ACC112 (cell line): ENCODE results near the gene TNS1.

ENCODE experiments used
- H2AFZ ChIP-seq: fragments of 200-600 bp; sonication (generic); one replicate; pipeline ENCODE4 v1.6.0; 2017; ENCODE audit warnings: antibody characterized with exemption, low read length; ENCODE audit not compliant: unreplicated experiment
- H3K27ac ChIP-seq: fragments of 200-600 bp; sonication (generic); 2 replicates; pipeline ENCODE4 v1.5.1; 2014; ENCODE audit warnings: low read depth, mild to moderate bottlenecking, antibody characterized with exemption, low read length, moderate library complexity
- H3K27me3 ChIP-seq: fragments of 200-600 bp; sonication (generic); 2 replicates; pipeline ENCODE4 v1.6.1; 2014; ENCODE audit warnings: mild to moderate bottlenecking, antibody characterized with exemption, low read length, moderate library complexity, mixed read lengths; ENCODE audit not compliant: insufficient read depth
- H3K36me3 ChIP-seq: fragments of 200-600 bp; sonication (generic); 2 replicates; pipeline ENCODE4 v1.6.1; 2016; ENCODE audit warnings: mild to moderate bottlenecking, antibody characterized with exemption, low read length, moderate library complexity, mixed read lengths; ENCODE audit not compliant: insufficient read depth
- H3K4me1 ChIP-seq: fragments of 200-600 bp; sonication (generic); one replicate; pipeline ENCODE4 v1.6.1; 2016; ENCODE audit warnings: low read length, mixed read lengths; ENCODE audit not compliant: insufficient read depth, unreplicated experiment, control insufficient read depth
- H3K4me3 ChIP-seq: fragments of 200-600 bp; sonication (generic); 2 replicates; pipeline ENCODE4 v1.5.1; 2014; ENCODE audit warnings: mild to moderate bottlenecking, low read depth, low read length
- H3K79me2 ChIP-seq: fragments of 200-600 bp; sonication (generic); one replicate; pipeline ENCODE4 v1.6.0; 2016; ENCODE audit warnings: low read length; ENCODE audit not compliant: control insufficient read depth, unreplicated experiment, insufficient read depth

TNS1 gene

GRCh38 chr2:218013289-218013688 lies 10.5 kb upstream of the TNS1 start:
- Histone ChIP-seq H3K79me2 (no peaks in the 10 kb centered on the region), H2AFZ (no peak overlapping the region), H3K27ac (no peak overlapping the region), H3K27me3 (no peaks in the 10 kb centered on the region), H3K36me3 (no peaks in the 10 kb centered on the region), H3K4me3 (no peak overlapping the region), H3K4me1 (peaks cover 4% of the 10 kb centered on the region)

DNA sequence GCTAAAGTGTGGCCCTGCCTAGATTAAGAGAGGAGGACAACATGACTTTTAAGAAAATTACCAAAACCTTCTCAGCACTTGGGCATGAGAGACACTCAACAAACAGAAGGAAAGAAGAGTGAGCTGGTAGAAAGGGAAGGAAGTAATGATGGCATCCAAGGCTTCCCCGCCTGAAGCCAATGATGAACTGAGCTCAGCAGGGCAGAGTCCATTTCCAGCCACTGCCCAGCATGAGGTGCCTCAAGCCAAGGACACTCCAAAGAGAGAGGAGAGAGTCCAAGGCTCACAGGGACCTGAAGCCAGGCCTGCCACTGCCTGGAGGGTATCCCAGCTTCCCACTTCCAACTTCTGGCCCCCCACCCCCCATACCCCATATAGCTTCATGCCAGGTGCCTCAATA lies 9.5 kb upstream of the TNS1 start:
- Histone ChIP-seq H3K4me3 (no peak overlapping the region), H3K36me3 (no peaks in the 10 kb centered on the region), H3K4me1 (peaks cover 11% of the 10 kb centered on the region), H3K27ac (no peak overlapping the region), H3K27me3 (no peaks in the 10 kb centered on the region), H3K79me2 (no peaks in the 10 kb centered on the region), H2AFZ (no peak overlapping the region)

DNA sequence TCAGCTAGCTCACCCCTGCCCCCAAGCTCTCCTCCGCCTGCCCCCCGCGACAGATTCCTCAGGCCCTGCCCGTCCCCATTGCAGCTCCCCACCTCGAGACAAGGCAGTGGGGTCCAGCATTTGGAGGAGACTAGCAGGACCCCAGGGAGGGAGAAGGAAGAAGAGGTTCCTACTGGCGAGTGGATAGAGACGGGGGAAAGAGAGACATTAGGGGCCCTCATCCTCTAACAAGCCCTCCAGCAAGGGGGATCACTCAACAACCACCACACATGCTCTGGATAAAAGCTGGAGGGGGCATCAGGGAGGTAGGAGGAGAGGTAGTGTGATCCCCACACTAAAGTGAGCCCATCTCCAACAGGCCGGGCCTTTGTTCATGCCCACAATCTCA lies 8.9 kb upstream of the TNS1 start:
- no peak overlapping the region for H2AFZ ChIP-seq
- no peak overlapping the region for H3K4me3 ChIP-seq
- H3K27me3 ChIP-seq: no peaks in the 10 kb centered on the region
- H3K27ac ChIP-seq: no peak overlapping the region
- H3K4me1 ChIP-seq: peaks cover 16% of the 10 kb centered on the region
- no peaks in the 10 kb centered on the region for H3K79me2 ChIP-seq
- H3K36me3 ChIP-seq: no peaks in the 10 kb centered on the region

DNA sequence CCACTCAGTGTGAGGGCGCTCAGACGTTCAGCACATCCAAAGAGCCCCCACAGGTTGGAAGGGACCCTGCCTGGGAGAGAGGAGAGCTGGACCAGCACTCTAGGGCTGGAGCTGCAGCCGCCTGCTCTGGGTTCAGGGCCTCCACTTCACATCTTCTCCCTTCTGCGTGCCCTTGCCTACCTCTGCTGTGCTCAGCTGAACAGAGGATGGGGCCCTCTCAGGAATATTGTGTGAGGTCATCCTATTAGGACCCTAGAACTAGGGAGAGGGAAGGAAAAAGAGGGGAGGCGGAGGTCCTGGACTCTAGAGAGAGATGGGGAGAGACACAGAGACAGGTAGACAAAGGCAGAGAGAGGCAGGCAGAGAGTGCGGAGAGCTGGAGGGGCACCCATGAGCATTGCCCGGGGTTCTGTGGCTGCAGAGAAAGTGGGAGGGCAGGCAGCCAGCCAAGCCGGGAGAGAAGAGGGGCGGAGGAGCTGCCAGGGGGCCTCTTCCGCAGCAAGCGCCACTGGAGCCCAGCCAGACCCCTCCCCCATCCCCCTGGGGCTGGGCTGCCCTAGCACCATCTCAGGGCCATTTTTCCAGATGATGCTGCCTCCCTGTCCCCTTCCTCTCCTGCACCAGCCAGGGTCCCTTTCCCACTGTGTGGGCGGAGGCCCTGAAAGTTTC lies 8.3 kb upstream of the TNS1 start:
- no peaks in the 10 kb centered on the region for H3K36me3 ChIP-seq
- H2AFZ ChIP-seq: no peak overlapping the region
- H3K27me3 ChIP-seq: no peaks in the 10 kb centered on the region
- H3K79me2 ChIP-seq: no peaks in the 10 kb centered on the region
- H3K4me3 ChIP-seq: no peak overlapping the region; the same call in 1 of the 2 replicates
- peaks cover 22% of the 10 kb centered on the region for H3K4me1 ChIP-seq
- no peak overlapping the region for H3K27ac ChIP-seq

- H3K79me2 ChIP-seq: no peaks in the 10 kb centered on the region
- no peaks in the 10 kb centered on the region for H3K36me3 ChIP-seq
- H3K4me1 ChIP-seq: peaks cover 29% of the 10 kb centered on the region
- peak overlapping the region; percentile 78 for H3K4me3 ChIP-seq
- H3K27ac ChIP-seq: no peak overlapping the region
- peak overlapping the region; percentile 64 for H2AFZ ChIP-seq
- H3K27me3 ChIP-seq: no peaks in the 10 kb centered on the region
These were observed 7.6 kb upstream of the TNS1 start for GRCh38 chr2:218010140-218010983.

DNA sequence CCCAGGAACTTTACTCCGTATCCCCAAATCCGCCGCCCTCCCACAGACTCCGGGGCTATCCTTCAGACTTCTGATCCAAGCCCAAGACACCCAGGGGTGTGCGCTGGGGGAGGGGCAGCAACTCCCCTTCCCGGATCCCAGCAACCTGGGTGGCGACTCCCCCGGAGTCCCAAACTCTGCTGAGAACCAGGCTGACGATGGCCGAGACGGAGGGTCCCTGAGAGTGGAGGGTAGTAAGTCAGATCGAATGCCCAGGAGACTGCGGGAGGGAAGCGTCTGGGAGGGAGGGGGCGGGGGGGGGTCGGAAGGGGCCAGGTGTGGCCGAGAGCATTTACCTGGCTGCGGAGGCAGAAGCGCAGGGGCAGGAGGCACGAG lies 7.0 kb upstream of the TNS1 start:
- Histone ChIP-seq H3K27ac (no peak overlapping the region), H3K79me2 (no peaks in the 10 kb centered on the region), H2AFZ (peak overlapping the region; percentile 64)

DNA sequence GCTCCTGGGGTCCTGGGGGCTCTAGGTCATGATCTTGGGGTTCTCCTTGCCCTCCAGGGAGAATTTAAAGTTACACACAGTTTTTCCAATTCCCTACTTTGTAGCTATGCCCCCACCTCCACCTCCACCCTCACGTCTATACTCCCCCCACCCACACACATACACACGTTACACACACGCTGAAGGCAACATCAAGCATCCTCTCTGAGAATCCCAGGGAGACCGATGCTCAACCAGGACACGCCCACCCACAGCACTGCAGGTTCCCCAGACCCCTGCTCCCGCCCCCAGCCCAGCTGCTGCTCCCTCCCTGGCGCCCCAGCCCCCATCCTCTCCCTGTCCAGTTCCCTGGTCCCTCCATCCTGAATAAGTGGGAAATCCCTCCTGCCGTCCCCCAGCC lies 6.4 kb upstream of the TNS1 start:
- Histone ChIP-seq H3K27ac (no peak overlapping the region), H3K27me3 (no peaks in the 10 kb centered on the region), H3K4me1 (peaks cover 39% of the 10 kb centered on the region), H3K79me2 (no peaks in the 10 kb centered on the region), H3K36me3 (no peaks in the 10 kb centered on the region), H3K4me3 (peak overlapping the region; percentile 78), H2AFZ (no peak overlapping the region)

More for the DNA sequence above, 7.0 kb upstream of the TNS1 start:
- Histone ChIP-seq H3K36me3 (no peaks in the 10 kb centered on the region), H3K27me3 (no peaks in the 10 kb centered on the region), H3K4me1 (peaks cover 34% of the 10 kb centered on the region), H3K4me3 (peak overlapping the region; percentile 78)

DNA sequence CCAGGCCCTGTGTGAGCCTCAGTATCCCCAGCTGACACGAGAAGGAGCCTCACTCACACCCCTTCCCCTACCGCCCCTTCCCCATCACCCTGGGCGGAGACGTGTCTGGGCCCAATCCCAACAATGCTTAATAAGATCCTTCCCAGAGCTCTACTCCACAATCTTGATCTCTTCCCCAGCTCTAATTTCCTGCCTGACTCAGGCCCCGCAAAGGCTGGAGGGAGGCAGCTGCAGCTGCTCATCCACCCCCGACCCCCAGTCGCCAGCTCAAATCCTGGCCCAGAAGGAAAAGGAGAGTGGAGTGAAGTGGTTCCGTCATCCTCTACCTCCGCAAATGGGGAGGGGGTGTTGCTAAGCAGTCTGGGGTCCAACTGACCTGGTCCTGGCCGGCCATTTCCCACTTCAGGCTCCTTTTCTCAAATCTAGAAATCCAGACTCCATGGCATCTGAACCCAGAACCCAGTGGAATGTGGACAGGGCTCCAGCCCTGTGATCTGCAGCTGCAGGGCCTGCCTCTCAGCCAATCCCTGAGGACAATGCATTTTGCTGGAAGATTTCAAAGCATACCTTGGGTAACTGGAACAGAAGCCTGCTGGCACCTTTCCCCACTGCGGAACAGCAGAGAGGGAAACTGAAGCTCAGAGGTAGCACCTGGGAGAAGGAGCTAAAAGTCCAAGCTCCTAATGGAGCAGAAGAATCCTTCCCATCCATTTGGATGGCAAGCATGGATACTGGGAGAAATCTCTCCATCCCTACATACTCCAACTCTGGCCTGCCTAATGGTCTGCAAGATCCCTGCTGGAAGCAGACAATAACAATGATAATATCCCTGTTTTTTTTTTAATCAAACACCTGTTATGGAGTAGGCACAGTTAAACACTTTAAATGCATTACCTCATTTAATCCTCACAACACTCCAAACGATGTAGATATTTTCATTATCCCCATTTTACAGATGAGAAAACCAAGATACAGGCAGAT lies 5.6 kb upstream of the TNS1 start:
- H3K27ac ChIP-seq: no peak overlapping the region

DNA sequence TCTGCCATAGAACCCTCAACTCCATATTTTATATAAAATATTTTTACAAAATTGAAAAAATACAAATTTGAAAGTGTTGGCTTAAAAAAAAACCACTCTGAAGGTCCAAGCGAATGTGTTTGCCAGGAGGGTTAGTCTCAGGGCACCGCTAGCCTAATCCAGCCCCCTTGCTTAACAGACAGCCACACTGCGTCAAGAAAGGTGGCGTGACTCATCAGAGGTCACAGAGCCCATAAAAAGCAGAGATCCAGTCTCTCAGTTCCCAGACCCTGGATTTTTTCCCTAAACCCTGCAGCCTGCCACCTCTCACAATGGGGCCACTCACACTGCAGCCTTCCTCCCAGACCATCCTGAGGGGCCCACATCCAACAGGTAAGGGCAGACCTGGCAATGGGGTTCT lies 3.9 kb upstream of the TNS1 start:
- Histone ChIP-seq H3K79me2 (peaks cover 14% of the 10 kb centered on the region), H3K4me1 (peaks cover 53% of the 10 kb centered on the region), H3K27me3 (no peaks in the 10 kb centered on the region), H3K4me3 (no peak overlapping the region), H3K36me3 (no peaks in the 10 kb centered on the region), H2AFZ (no peak overlapping the region), H3K27ac (no peak overlapping the region)

More for the DNA sequence above, 5.6 kb upstream of the TNS1 start:
- H3K4me1 ChIP-seq: peaks cover 48% of the 10 kb centered on the region
- H3K36me3 ChIP-seq: no peaks in the 10 kb centered on the region
- no peaks in the 10 kb centered on the region for H3K79me2 ChIP-seq
- peak overlapping the region; percentile 78; the same call in 1 of the 2 replicates for H3K4me3 ChIP-seq
- no peaks in the 10 kb centered on the region for H3K27me3 ChIP-seq
- H2AFZ ChIP-seq: no peak overlapping the region

- no peaks in the 10 kb centered on the region for H3K36me3 ChIP-seq
- H3K27me3 ChIP-seq: no peaks in the 10 kb centered on the region
- peak overlapping the region; percentile 3; the same call in 1 of the 2 replicates for H3K27ac ChIP-seq
- H2AFZ ChIP-seq: no peak overlapping the region
- no peak overlapping the region for H3K4me3 ChIP-seq
- peaks cover 26% of the 10 kb centered on the region for H3K79me2 ChIP-seq
- peaks cover 55% of the 10 kb centered on the region for H3K4me1 ChIP-seq
These were observed 2.7 kb upstream of the TNS1 start for GRCh38 chr2:218005486-218005885.
